ENCODE results near the gene C1RL.

DNA sequence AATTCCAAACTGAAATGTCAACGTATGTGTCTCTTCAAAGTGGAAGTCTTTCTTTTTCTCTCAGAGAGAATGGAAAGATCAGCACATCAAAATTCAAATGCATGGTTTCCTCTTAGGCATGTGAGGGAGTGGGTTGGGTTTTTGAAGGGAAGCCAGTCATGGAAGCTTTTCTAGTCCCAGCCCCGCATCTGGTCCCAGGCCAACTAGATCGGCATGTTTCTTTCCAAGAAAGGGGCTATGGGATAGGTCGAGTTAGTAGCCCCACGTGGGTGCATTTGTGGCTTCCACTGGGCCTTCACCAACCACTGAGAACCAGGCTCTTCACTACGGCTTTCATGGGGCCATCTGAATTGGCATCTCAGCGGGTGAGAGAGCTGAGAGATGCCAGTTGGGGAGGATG is 41.9 kb downstream of the C1RL start:
- TF ChIP-seq, protein P1, sequence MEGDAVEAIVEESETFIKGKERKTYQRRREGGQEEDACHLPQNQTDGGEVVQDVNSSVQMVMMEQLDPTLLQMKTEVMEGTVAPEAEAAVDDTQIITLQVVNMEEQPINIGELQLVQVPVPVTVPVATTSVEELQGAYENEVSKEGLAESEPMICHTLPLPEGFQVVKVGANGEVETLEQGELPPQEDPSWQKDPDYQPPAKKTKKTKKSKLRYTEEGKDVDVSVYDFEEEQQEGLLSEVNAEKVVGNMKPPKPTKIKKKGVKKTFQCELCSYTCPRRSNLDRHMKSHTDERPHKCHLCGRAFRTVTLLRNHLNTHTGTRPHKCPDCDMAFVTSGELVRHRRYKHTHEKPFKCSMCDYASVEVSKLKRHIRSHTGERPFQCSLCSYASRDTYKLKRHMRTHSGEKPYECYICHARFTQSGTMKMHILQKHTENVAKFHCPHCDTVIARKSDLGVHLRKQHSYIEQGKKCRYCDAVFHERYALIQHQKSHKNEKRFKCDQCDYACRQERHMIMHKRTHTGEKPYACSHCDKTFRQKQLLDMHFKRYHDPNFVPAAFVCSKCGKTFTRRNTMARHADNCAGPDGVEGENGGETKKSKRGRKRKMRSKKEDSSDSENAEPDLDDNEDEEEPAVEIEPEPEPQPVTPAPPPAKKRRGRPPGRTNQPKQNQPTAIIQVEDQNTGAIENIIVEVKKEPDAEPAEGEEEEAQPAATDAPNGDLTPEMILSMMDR (IDR thresholded peaks at IDR 0.05): no peak
- TF ChIP-seq POLR2A (IDR thresholded peaks at IDR 0.05) (no peak), POLR2AphosphoS5 (IDR thresholded peaks at IDR 0.05) (no peak)
